ENCODE results near the gene IYD.

- TF ChIP-seq EP300 (IDR thresholded peaks at IDR 0.05): no peak
- TF ChIP-seq POLR2A (IDR thresholded peaks at IDR 0.05; ENCODE audit: low read depth): no peak
- TF ChIP-seq CTCF (IDR thresholded peaks at IDR 0.05): no peak
- no peak for TF ChIP-seq POLR2AphosphoS5 (IDR thresholded peaks at IDR 0.05)
These were observed 15.4 kb upstream of the IYD start for GRCh38 chr6:150353445-150353844.
